Fibroblast of lung (primary cell): ENCODE data around the gene NDEL1. TPM values are rescaled to one million over a fixed set of nuclear protein-coding genes. Genes with fewer than 3 reads are reported as not detected.

Experiments
- DNase-seq, 2 donors: peaks; one replicate each; pipeline versions ENCODE4 v3.0.0 to v3.0.0-alpha.2; 2010; ENCODE audit warnings: low read depth in 2 of 2
- H2AFZ ChIP-seq: 2 replicates; pipeline ENCODE4 v1.5.1; 2012; ENCODE audit warnings: low read length, control low read depth, inconsistent platforms
- H3K27ac ChIP-seq: 2 replicates; pipeline ENCODE4 v1.5.1; 2011; ENCODE audit warnings: low read length, control low read depth; ENCODE audit not compliant: insufficient read depth
- H3K27me3 ChIP-seq: 2 replicates; pipeline ENCODE4 v1.5.1; 2011; ENCODE audit warnings: mild to moderate bottlenecking, low read length; ENCODE audit not compliant: control insufficient read depth, insufficient read depth
- H3K36me3 ChIP-seq: 2 replicates; pipeline ENCODE4 v1.5.1; 2011; ENCODE audit warnings: low read length; ENCODE audit not compliant: control insufficient read depth, insufficient read depth
- H3K4me1 ChIP-seq: 2 replicates; pipeline ENCODE4 v1.5.1; 2011; ENCODE audit warnings: low read length; ENCODE audit not compliant: control insufficient read depth, insufficient read depth; ENCODE audit errors: extremely low read depth
- H3K4me2 ChIP-seq: 2 replicates; pipeline ENCODE4 v1.5.1; 2011; ENCODE audit warnings: low read length, control low read depth; ENCODE audit not compliant: insufficient read depth; ENCODE audit errors: extremely low read depth
- H3K4me3 ChIP-seq, 4 experiments: fragments of 200-600 bp in 1 of 4; sonication (generic) in 1 of 4; replicated peaks in 1 of 4; 2 replicates each; pipeline ENCODE4 v1.5.1; 2011 to 2016; ENCODE audit warnings: low read length in 4 of 4, low read depth in 3 of 4, mild to moderate bottlenecking in 3 of 4, control low read depth in 2 of 4, inconsistent platforms in 1 of 4, mixed read lengths in 1 of 4; ENCODE audit not compliant: insufficient read depth in 1 of 4; ENCODE audit errors: control extremely low read depth in 1 of 4
- H3K79me2 ChIP-seq: 2 replicates; pipeline ENCODE4 v1.5.1; 2012; ENCODE audit warnings: mild to moderate bottlenecking, low read length, inconsistent platforms; ENCODE audit not compliant: control insufficient read depth, insufficient read depth
- H3K9ac ChIP-seq: 2 replicates; pipeline ENCODE4 v1.5.1; 2011; ENCODE audit warnings: mild to moderate bottlenecking, low read length, control low read depth; ENCODE audit not compliant: insufficient read depth
- H3K9me3 ChIP-seq: 2 replicates; pipeline ENCODE4 v1.5.1; 2012; ENCODE audit warnings: low read depth, low read length; ENCODE audit not compliant: control insufficient read depth, insufficient read depth
- H4K20me1 ChIP-seq: 2 replicates; pipeline ENCODE4 v1.5.1; 2011; ENCODE audit warnings: low read length; ENCODE audit not compliant: control insufficient read depth, insufficient read depth; ENCODE audit errors: extremely low read depth
- CTCF ChIP-seq, 2 donors: IDR thresholded peaks in 1 of 2; conservative IDR thresholded peaks in 1 of 2; 1 replicate in 1 of 2; 2 replicates in 1 of 2; pipeline ENCODE4 v1.5.1; 2011 to 2012; ENCODE audit warnings: low read length in 2 of 2, control low read depth in 1 of 2, inconsistent platforms in 1 of 2, low read depth in 1 of 2, mild to moderate bottlenecking in 1 of 2
- EZH2 ChIP-seq: IDR thresholded peaks from 2 replicates; pipeline ENCODE4 v1.5.1; 2012; ENCODE audit warnings: low read length, control low read depth, mild to moderate bottlenecking; ENCODE audit errors: missing control alignments
- polyA plus RNA-seq, 2 donors: library from polyadenylated mRNA; depleted of rRNA in 1 of 2; stranded (reverse) in 1 of 2; unstranded in 1 of 2; fragments of >200 nt; gene quantifications; 2 replicates each; pipeline ENCODE4 v1.2.1, GENCODE V29; 2011 to 2012; ENCODE audit warnings: missing spikeins in 1 of 2
- total RNA-seq: library from RNA; depleted of rRNA; stranded (reverse); fragments of >200 nt; gene quantifications from 2 replicates; pipeline ENCODE4 v1.2.1, GENCODE V29; 2014

NDEL1 gene
- total and polyA plus RNA-seq, 2 donors (not counting 1 experiment from before 2014, with no cell fraction given): 45.4 to 88.6 TPM

GRCh38 chr17:8430966-8431365 is 4.7 kb upstream of the NDEL1 start:
- TF ChIP-seq CTCF (conservative IDR thresholded peaks at IDR 0.05 in 1 of 2, IDR thresholded peaks at IDR 0.05 in 1 of 2; ENCODE audit: low read depth in 1 of 2, low read length in 2 of 2) (no peak), EZH2 (no peak)
- H3K4me3 ChIP-seq: no peak overlapping the region
- H3K9ac ChIP-seq: no peak overlapping the region
- H3K79me2 ChIP-seq: peaks cover under 1% of the 10 kb centered on the region
- DNase-seq: peak; percentile 30 to 87
- peak overlapping the region; percentile 55 for H2AFZ ChIP-seq
- no peaks in the 10 kb centered on the region for H3K4me1 ChIP-seq
- H3K4me2 ChIP-seq: peak overlapping the region; percentile 35
- no peak overlapping the region for H3K27ac ChIP-seq
- H3K36me3 ChIP-seq: no peaks in the 10 kb centered on the region
- H3K9me3 ChIP-seq: no peaks in the 10 kb centered on the region
- no peaks in the 10 kb centered on the region for H4K20me1 ChIP-seq
- H3K27me3 ChIP-seq: no peaks in the 10 kb centered on the region

GRCh38 chr17:8436169-8436843 is 622 bp downstream of the NDEL1 start:
- Histone ChIP-seq H4K20me1 (no peaks in the 10 kb centered on the region), H3K27me3 (no peaks in the 10 kb centered on the region), H2AFZ (peak overlapping the region; percentile 3)

GRCh38 chr17:8436844-8437171 is 1.1 kb downstream of the NDEL1 start:
- DNase-seq: peak in 1 of 2 donors; percentile 16
- Histone ChIP-seq H4K20me1 (no peaks in the 10 kb centered on the region), H3K4me1 (no peaks in the 10 kb centered on the region)

More at GRCh38 chr17:8436169-8436843, 622 bp downstream of the NDEL1 start:
- no peaks in the 10 kb centered on the region for H3K9me3 ChIP-seq
- H3K4me3 ChIP-seq: peak overlapping the region; percentile 78 to 100 (median 92)
- DNase-seq: peak; percentile 56 to 64
- TF ChIP-seq EZH2 (no peak), CTCF (conservative IDR thresholded peaks at IDR 0.05 in 1 of 2, IDR thresholded peaks at IDR 0.05 in 1 of 2; ENCODE audit: low read depth in 1 of 2, low read length in 2 of 2) (no peak)
- peak overlapping the region; percentile 20 for H3K4me2 ChIP-seq
- H3K36me3 ChIP-seq: peaks cover 2% of the 10 kb centered on the region
- H3K9ac ChIP-seq: peak overlapping the region; percentile 99
- no peaks in the 10 kb centered on the region for H3K4me1 ChIP-seq
- peaks cover 53% of the 10 kb centered on the region for H3K79me2 ChIP-seq
- H3K27ac ChIP-seq: peak overlapping the region; percentile 99

More at GRCh38 chr17:8436844-8437171, 1.1 kb downstream of the NDEL1 start:
- Histone ChIP-seq H3K27me3 (no peaks in the 10 kb centered on the region), H3K4me3 (peak overlapping the region; percentile 78 to 100 (median 92)), H3K27ac (peak overlapping the region; percentile 99), H3K4me2 (peak overlapping the region; percentile 20), H2AFZ (no peak overlapping the region), H3K9me3 (no peaks in the 10 kb centered on the region), H3K9ac (peak overlapping the region; percentile 99), H3K36me3 (peaks cover 2% of the 10 kb centered on the region), H3K79me2 (peaks cover 58% of the 10 kb centered on the region)
- no peak for TF ChIP-seq EZH2
- no peak for TF ChIP-seq CTCF (conservative IDR thresholded peaks at IDR 0.05 in 1 of 2, IDR thresholded peaks at IDR 0.05 in 1 of 2; ENCODE audit: low read depth in 1 of 2, low read length in 2 of 2)
